Tibial artery (tissue), 4 donors: Measurements from ENCODE around the gene NCAPH2.

Source experiments
- DNase-seq, 2 donors: peaks; one replicate each; pipeline ENCODE4 v3.0.0-alpha.2; 2019
- H3K27ac ChIP-seq, 2 donors: fragments of 200-600 bp; sonication (generic) in 1 of 2; 1 replicate in 1 of 2; 2 replicates in 1 of 2; pipeline ENCODE4 v1.5.1; 2018 to 2019; ENCODE audit warnings: mild to moderate bottlenecking in 1 of 2
- H3K27me3 ChIP-seq, 2 donors: fragments of 200-600 bp; sonication (generic) in 1 of 2; one replicate each; pipeline versions ENCODE4 v1.5.1 to v1.6.0; 2016 to 2019
- H3K36me3 ChIP-seq, 3 donors: fragments of 200-600 bp; sonication (generic) in 2 of 3; one replicate each; pipeline ENCODE4 v1.5.1; 2016 to 2019; ENCODE audit warnings: mild to moderate bottlenecking in 2 of 3
- H3K4me1 ChIP-seq, 4 donors: fragments of 200-600 bp; sonication (generic) in 2 of 4; 1 replicate in 3 of 4; 2 replicates in 1 of 4; pipeline ENCODE4 v1.5.1; 2016 to 2019
- H3K4me3 ChIP-seq, 2 donors: fragments of 200-600 bp; sonication (generic) in 1 of 2; 1 replicate in 1 of 2; 2 replicates in 1 of 2; pipeline ENCODE4 v1.5.1; 2018 to 2019; ENCODE audit warnings: mild to moderate bottlenecking in 2 of 2
- H3K9me3 ChIP-seq, 3 donors: fragments of 200-600 bp; sonication (generic) in 1 of 3; one replicate each; pipeline ENCODE4 v1.5.1; 2016 to 2019
- CTCF ChIP-seq, 2 experiments: fragments of 200-600 bp in 1 of 2; fragments of 450-650 bp in 1 of 2; IDR thresholded peaks; one replicate each; pipeline ENCODE4 v1.5.1; 2017 to 2019; ENCODE audit warnings: antibody characterized with exemption in 2 of 2, mild to moderate bottlenecking in 1 of 2, moderate library complexity in 1 of 2
- intact Hi-C: fragments of 100-400 bp; cut with DNase I; formaldehyde crosslinking; loops from one replicate; pipeline ENCODE4 v1.15.0; 2023; ENCODE audit warnings: low total_unique reads

The NCAPH2 gene

DNA sequence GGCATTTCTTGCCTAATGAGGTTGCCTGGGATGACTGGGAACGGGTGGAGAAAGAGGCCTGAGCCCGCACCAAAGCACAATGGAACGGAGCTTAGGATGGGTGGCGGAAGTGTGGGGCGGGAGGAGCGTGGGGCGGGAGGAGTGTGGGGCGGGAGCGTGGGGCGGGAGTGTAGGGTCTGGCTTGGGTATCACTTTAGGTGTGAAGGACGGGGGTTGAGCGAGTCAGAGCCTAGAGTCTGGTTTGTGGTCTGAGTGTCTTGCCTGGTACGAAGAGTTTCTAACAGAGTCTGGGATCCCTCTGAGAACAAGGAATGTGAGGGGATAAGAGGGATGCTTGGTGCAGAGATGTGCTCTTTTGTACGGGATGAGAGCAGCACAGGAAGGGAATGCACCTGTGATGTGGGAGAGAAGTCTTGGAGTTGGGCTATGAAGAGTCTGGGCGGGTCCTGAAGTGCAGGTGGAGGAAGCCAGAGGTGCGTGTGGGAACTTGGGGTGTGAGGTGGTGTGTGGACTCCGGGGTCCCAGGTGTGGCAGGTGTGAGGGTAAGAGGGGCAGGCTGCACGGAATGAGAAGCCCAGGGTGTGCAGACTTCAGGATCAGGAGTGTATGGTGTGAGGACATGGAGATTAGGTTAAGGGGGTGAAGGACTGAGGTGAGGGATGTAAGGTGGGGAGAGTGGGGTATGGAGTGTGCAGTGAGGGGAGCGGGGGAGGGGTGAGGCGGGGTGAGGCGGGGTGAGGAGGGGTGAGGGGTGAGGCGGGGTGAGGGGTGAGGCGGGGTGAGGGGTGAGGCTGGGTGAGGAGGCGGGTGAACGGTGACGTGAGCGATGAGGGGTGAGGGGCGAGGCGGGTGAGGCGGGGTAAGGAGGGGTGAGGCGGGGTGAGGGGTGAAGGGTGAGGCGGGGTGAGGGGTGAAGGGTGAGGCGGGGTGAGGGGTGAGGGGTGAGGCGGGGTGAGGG lies 53.7 kb downstream of the NCAPH2 start:
- Histone ChIP-seq H3K27me3 (peaks cover 0 to 12% of the 10 kb centered on the region in 2 donors), H3K4me1 (peaks cover 0 to 11% (median 7%) of the 10 kb centered on the region in 4 donors), H3K27ac (no peak overlapping the region), H3K9me3 (no peaks in the 10 kb centered on the region), H3K36me3 (no peaks in the 10 kb centered on the region), H3K4me3 (no peak overlapping the region)
- intact Hi-C loops: no loop called here
- no peak for DNase-seq
- TF ChIP-seq CTCF (IDR thresholded peaks at IDR 0.05): no peak

DNA sequence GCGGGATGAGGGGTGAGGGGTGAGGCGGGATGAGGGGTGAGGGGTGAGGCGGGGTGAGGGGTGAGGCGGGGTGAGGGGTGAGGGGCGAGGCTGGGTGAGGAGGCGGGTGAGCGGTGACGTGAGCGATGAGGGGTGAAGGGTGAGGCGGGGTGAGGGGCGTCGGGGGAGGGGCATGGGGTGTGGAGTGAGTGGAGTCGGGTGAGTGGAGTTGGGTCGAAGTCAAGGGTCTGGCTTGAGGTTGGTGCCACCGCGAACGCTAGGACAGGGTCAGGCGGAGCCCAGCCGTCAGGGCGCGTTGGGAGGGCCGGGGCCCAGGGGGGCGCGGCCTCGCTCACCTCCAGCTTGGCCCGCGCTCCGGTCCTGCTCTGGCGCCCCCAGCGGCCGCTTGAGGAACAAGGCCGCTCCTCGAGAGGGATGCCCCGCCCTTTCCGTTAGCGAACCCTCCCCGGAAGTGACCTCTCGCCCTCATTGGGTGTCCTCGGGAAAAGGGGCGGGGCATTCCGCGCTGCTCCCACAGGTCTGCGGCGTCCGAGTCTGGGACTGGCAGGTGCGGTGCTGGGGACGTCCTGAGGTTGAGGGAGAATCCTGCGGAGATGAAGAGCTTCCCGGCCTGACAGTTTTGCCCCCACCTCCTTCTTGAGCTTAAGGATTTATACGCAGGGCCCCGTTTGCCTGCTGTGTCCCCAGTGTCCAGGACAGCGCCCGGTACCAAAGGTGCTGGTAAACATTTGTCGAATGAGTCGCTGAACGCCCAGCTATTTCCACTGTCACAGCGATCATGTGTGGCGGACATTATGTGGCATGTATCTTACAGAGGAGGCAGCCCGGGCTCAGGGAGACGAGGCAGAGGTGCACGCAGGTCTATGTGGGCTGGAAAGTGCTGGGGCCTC lies 54.7 kb downstream of the NCAPH2 start, which contains the start of gene SYCE3:
Gene SYCE3 (minus strand): TSS at position 397 of the 890 bp plus-strand sequence. CDS start 6,514 bp downstream, outside the sequence.
- peaks cover 0 to 11% (median 7%) of the 10 kb centered on the region in 4 donors for H3K4me1 ChIP-seq
- H3K27me3 ChIP-seq: peaks cover 0 to 10% of the 10 kb centered on the region in 2 donors
- TF ChIP-seq CTCF (IDR thresholded peaks at IDR 0.05): peak; percentile 92 to 97
- intact Hi-C loops: no loop called here
- peak within 1 kb of the TSS in 1 of 2 donors; percentile 25 for H3K27ac ChIP-seq
- H3K9me3 ChIP-seq: no peaks in the 10 kb centered on the region
- peak within 1 kb of the TSS; percentile 52 to 64 for H3K4me3 ChIP-seq
- peak; percentile 95 to 97 for DNase-seq
- no peaks in the 10 kb centered on the region for H3K36me3 ChIP-seq

GRCh38 chr22:50563413-50564160 lies 55.6 kb downstream of the NCAPH2 start:
- Histone ChIP-seq H3K4me1 (peaks cover 0 to 11% (median 7%) of the 10 kb centered on the region in 4 donors), H3K27ac (peak overlapping the region in 1 of 2 donors; percentile 25), H3K27me3 (peaks cover 0 to 4% of the 10 kb centered on the region in 2 donors), H3K4me3 (peak overlapping the region; percentile 52 to 64), H3K36me3 (peaks cover 0 to 2% (median 0%) of the 10 kb centered on the region in 3 donors), H3K9me3 (no peaks in the 10 kb centered on the region)
- no peak for TF ChIP-seq CTCF (IDR thresholded peaks at IDR 0.05)
- DNase-seq: no peak
- intact Hi-C loops: no loop called here

DNA sequence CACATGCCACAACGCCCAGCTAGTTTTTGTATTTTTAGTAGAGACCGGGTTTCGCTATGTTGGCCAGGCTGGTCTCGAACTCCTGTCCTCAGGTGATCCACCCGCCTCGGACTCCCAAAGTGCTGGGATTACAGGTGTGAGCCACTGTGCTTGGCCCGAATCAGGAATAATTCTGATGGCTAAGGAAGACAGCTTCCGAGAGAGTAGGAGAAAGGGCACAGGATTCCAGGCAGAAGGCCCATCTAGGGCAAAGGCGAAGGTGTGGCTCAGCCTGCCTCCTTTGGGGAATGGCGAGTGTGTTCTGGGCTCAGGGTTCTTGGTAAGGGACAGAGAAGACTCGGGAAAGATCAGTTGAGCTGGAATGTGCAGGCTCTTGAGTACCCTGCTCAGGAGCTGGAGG lies 56.3 kb downstream of the NCAPH2 start:
- DNase-seq: no peak
- Histone ChIP-seq H3K27me3 (peaks cover 0 to 3% of the 10 kb centered on the region in 2 donors), H3K9me3 (no peaks in the 10 kb centered on the region), H3K4me1 (peaks cover 0 to 11% (median 7%) of the 10 kb centered on the region in 4 donors), H3K27ac (no peak overlapping the region), H3K36me3 (peaks cover 0 to 9% (median 0%) of the 10 kb centered on the region in 3 donors), H3K4me3 (no peak overlapping the region)
- no peak for TF ChIP-seq CTCF (IDR thresholded peaks at IDR 0.05)
- intact Hi-C loops: no loop called here
